Measurements from ENCODE around the gene STAT4. TPM values are rescaled to one million over a fixed set of nuclear protein-coding genes. Genes with fewer than 3 reads are reported as not detected.

STAT4 gene
- total and polyA plus RNA-seq, 5 donors from 2014 or later, result 22.7 to 60.0 (median 28.8) TPM

GRCh38 chr2:191122638-191123294, 28.0 kb downstream of the STAT4 start:
- H3K27me3 ChIP-seq (ENCODE audit: control insufficient read depth, insufficient read depth, low read length), result no peaks in the 10 kb centered on the region
- Mint-ChIP-seq H3K4me3 (no peak overlapping the region), H3K27me3 (no peaks in the 10 kb centered on the region), H3K36me3 (peaks cover 34% of the 10 kb centered on the region), H3K27ac (no peak overlapping the region), H3K9me3 (peaks cover 0 to 2% (median 0%) of the 10 kb centered on the region in 7 donors), H3K4me1 (peaks cover 16 to 44% (median 38%) of the 10 kb centered on the region in 4 donors)
- no peak for ATAC-seq (ENCODE audit: low read depth in 2 of 2)
- peaks cover 3% of the 10 kb centered on the region for H3K36me3 ChIP-seq (ENCODE audit: control insufficient read depth, insufficient read depth, low read length)
- H3K4me3 ChIP-seq (ENCODE audit: low read depth, low read length), result no peak overlapping the region
- H3K9me3 ChIP-seq (ENCODE audit: control insufficient read depth in 2 of 2, low read length in 2 of 2), result no peaks in the 10 kb centered on the region
- H3K4me1 ChIP-seq (ENCODE audit: control insufficient read depth, insufficient read depth, low read length, poor library complexity, severe bottlenecking), result peaks cover 17% of the 10 kb centered on the region
- DNase-seq, result peak in 1 of 3 donors; percentile 34
- H3K27ac ChIP-seq (ENCODE audit: insufficient read depth, low read length, poor library complexity, severe bottlenecking), result no peak overlapping the region

GRCh38 chr2:191117341-191117740, 33.5 kb downstream of the STAT4 start:
- DNase-seq (no peak), ATAC-seq (ENCODE audit: low read depth in 2 of 2) (no peak)
- no peaks in the 10 kb centered on the region for H3K27me3 Mint-ChIP-seq
- peak overlapping the region in 1 of 3 donors; percentile 11 for H3K27ac Mint-ChIP-seq
- no peaks in the 10 kb centered on the region for H3K27me3 ChIP-seq (ENCODE audit: control insufficient read depth, insufficient read depth, low read length)
- H3K27ac ChIP-seq (ENCODE audit: insufficient read depth, low read length, poor library complexity, severe bottlenecking), result no peak overlapping the region
- no peaks in the 10 kb centered on the region for H3K9me3 ChIP-seq (ENCODE audit: control insufficient read depth in 2 of 2, low read length in 2 of 2)
- peaks cover 8% of the 10 kb centered on the region for H3K36me3 ChIP-seq (ENCODE audit: control insufficient read depth, insufficient read depth, low read length)
- H3K4me3 ChIP-seq (ENCODE audit: low read depth, low read length), result no peak overlapping the region
- H3K4me3 Mint-ChIP-seq, result no peak overlapping the region
- H3K9me3 Mint-ChIP-seq, result no peaks in the 10 kb centered on the region
- peaks cover 35 to 45% (median 39%) of the 10 kb centered on the region in 4 donors for H3K4me1 Mint-ChIP-seq
- H3K36me3 Mint-ChIP-seq, result peaks cover 20% of the 10 kb centered on the region
- H3K4me1 ChIP-seq (ENCODE audit: control insufficient read depth, insufficient read depth, low read length, poor library complexity, severe bottlenecking), result peaks cover 35% of the 10 kb centered on the region

- ATAC-seq (ENCODE audit: low read depth in 2 of 2), result peak; percentile 48 to 58
- Mint-ChIP-seq H3K27me3 (no peaks in the 10 kb centered on the region), H3K4me1 (peaks cover 35 to 46% (median 38%) of the 10 kb centered on the region in 4 donors), H3K4me3 (peak overlapping the region; percentile 46 to 82 (median 67)), H3K9me3 (no peaks in the 10 kb centered on the region), H3K36me3 (peaks cover 20% of the 10 kb centered on the region), H3K27ac (peak overlapping the region; percentile 66 to 96 (median 87))
- Histone ChIP-seq H3K9me3 (ENCODE audit: control insufficient read depth in 2 of 2, low read length in 2 of 2) (no peaks in the 10 kb centered on the region), H3K4me3 (ENCODE audit: low read depth, low read length) (peak overlapping the region; percentile 61), H3K36me3 (ENCODE audit: control insufficient read depth, insufficient read depth, low read length) (peaks cover 8% of the 10 kb centered on the region), H3K4me1 (ENCODE audit: control insufficient read depth, insufficient read depth, low read length, poor library complexity, severe bottlenecking) (peaks cover 33% of the 10 kb centered on the region), H3K27me3 (ENCODE audit: control insufficient read depth, insufficient read depth, low read length) (no peaks in the 10 kb centered on the region), H3K27ac (ENCODE audit: insufficient read depth, low read length, poor library complexity, severe bottlenecking) (peak overlapping the region; percentile 69)
- DNase-seq, result peak in 2 of 3 donors; percentile 15 to 55
Measured at GRCh38 chr2:191115804-191116203, 35.0 kb downstream of the STAT4 start.

- H3K27ac Mint-ChIP-seq, result peak overlapping the region; percentile 66 to 96 (median 87)
- H3K27ac ChIP-seq (ENCODE audit: insufficient read depth, low read length, poor library complexity, severe bottlenecking), result peak overlapping the region; percentile 69
- H3K36me3 Mint-ChIP-seq, result peaks cover 20% of the 10 kb centered on the region
- H3K9me3 ChIP-seq (ENCODE audit: control insufficient read depth in 2 of 2, low read length in 2 of 2), result no peaks in the 10 kb centered on the region
- H3K4me1 Mint-ChIP-seq, result peaks cover 35 to 46% (median 38%) of the 10 kb centered on the region in 4 donors
- peaks cover 33% of the 10 kb centered on the region for H3K4me1 ChIP-seq (ENCODE audit: control insufficient read depth, insufficient read depth, low read length, poor library complexity, severe bottlenecking)
- ATAC-seq (ENCODE audit: low read depth in 2 of 2) (peak; percentile 75 to 78), DNase-seq (peak; percentile 35 to 82 (median 48))
- peak overlapping the region; percentile 46 to 82 (median 67) for H3K4me3 Mint-ChIP-seq
- H3K4me3 ChIP-seq (ENCODE audit: low read depth, low read length), result peak overlapping the region; percentile 61
- H3K36me3 ChIP-seq (ENCODE audit: control insufficient read depth, insufficient read depth, low read length), result peaks cover 8% of the 10 kb centered on the region
- no peaks in the 10 kb centered on the region for H3K9me3 Mint-ChIP-seq
- no peaks in the 10 kb centered on the region for H3K27me3 Mint-ChIP-seq
- no peaks in the 10 kb centered on the region for H3K27me3 ChIP-seq (ENCODE audit: control insufficient read depth, insufficient read depth, low read length)
Measured at GRCh38 chr2:191115391-191115790, 35.4 kb downstream of the STAT4 start.

- Mint-ChIP-seq H3K4me3 (peak overlapping the region; percentile 38 to 80 (median 67)), H3K27me3 (no peaks in the 10 kb centered on the region), H3K9me3 (no peaks in the 10 kb centered on the region), H3K36me3 (peaks cover 14% of the 10 kb centered on the region), H3K4me1 (peaks cover 28 to 50% (median 47%) of the 10 kb centered on the region in 4 donors), H3K27ac (peak overlapping the region; percentile 62 to 97 (median 96))
- peak overlapping the region; percentile 69 for H3K27ac ChIP-seq (ENCODE audit: insufficient read depth, low read length, poor library complexity, severe bottlenecking)
- peak; percentile 42 to 44 for ATAC-seq (ENCODE audit: low read depth in 2 of 2)
- peak overlapping the region; percentile 61 for H3K4me3 ChIP-seq (ENCODE audit: low read depth, low read length)
- DNase-seq, result peak; percentile 3 to 79 (median 60)
- H3K36me3 ChIP-seq (ENCODE audit: control insufficient read depth, insufficient read depth, low read length), result peaks cover 8% of the 10 kb centered on the region
- H3K27me3 ChIP-seq (ENCODE audit: control insufficient read depth, insufficient read depth, low read length), result no peaks in the 10 kb centered on the region
- H3K9me3 ChIP-seq (ENCODE audit: control insufficient read depth in 2 of 2, low read length in 2 of 2), result no peaks in the 10 kb centered on the region
- peaks cover 33% of the 10 kb centered on the region for H3K4me1 ChIP-seq (ENCODE audit: control insufficient read depth, insufficient read depth, low read length, poor library complexity, severe bottlenecking)
Measured at GRCh38 chr2:191114403-191114886, 36.3 kb downstream of the STAT4 start.

GRCh38 chr2:191113761-191114160, 37.0 kb downstream of the STAT4 start:
- ATAC-seq (ENCODE audit: low read depth in 2 of 2) (no peak), DNase-seq (peak in 1 of 3 donors; percentile 45)
- Mint-ChIP-seq H3K9me3 (no peaks in the 10 kb centered on the region), H3K27ac (peak overlapping the region in 2 of 3 donors; percentile 78 to 96), H3K4me1 (peaks cover 30 to 53% (median 50%) of the 10 kb centered on the region in 4 donors), H3K36me3 (peaks cover 7% of the 10 kb centered on the region), H3K4me3 (peak overlapping the region in 3 of 4 donors; percentile 17 to 47 (median 39)), H3K27me3 (no peaks in the 10 kb centered on the region)
- Histone ChIP-seq H3K4me1 (ENCODE audit: control insufficient read depth, insufficient read depth, low read length, poor library complexity, severe bottlenecking) (peaks cover 33% of the 10 kb centered on the region), H3K27me3 (ENCODE audit: control insufficient read depth, insufficient read depth, low read length) (no peaks in the 10 kb centered on the region), H3K36me3 (ENCODE audit: control insufficient read depth, insufficient read depth, low read length) (peaks cover 7% of the 10 kb centered on the region), H3K27ac (ENCODE audit: insufficient read depth, low read length, poor library complexity, severe bottlenecking) (peak overlapping the region; percentile 69), H3K4me3 (ENCODE audit: low read depth, low read length) (peak overlapping the region; percentile 61), H3K9me3 (ENCODE audit: control insufficient read depth in 2 of 2, low read length in 2 of 2) (no peaks in the 10 kb centered on the region)

GRCh38 chr2:191112448-191112901, 38.3 kb downstream of the STAT4 start:
- Mint-ChIP-seq H3K4me1 (peaks cover 30 to 58% (median 49%) of the 10 kb centered on the region in 4 donors), H3K36me3 (peaks cover 4% of the 10 kb centered on the region), H3K27me3 (no peaks in the 10 kb centered on the region), H3K9me3 (no peaks in the 10 kb centered on the region), H3K27ac (peak overlapping the region in 1 of 3 donors; percentile 96), H3K4me3 (no peak overlapping the region)
- Histone ChIP-seq H3K36me3 (ENCODE audit: control insufficient read depth, insufficient read depth, low read length) (peaks cover 5% of the 10 kb centered on the region), H3K4me1 (ENCODE audit: control insufficient read depth, insufficient read depth, low read length, poor library complexity, severe bottlenecking) (peaks cover 33% of the 10 kb centered on the region), H3K27me3 (ENCODE audit: control insufficient read depth, insufficient read depth, low read length) (no peaks in the 10 kb centered on the region), H3K4me3 (ENCODE audit: low read depth, low read length) (no peak overlapping the region), H3K9me3 (ENCODE audit: control insufficient read depth in 2 of 2, low read length in 2 of 2) (no peaks in the 10 kb centered on the region), H3K27ac (ENCODE audit: insufficient read depth, low read length, poor library complexity, severe bottlenecking) (no peak overlapping the region)
- ATAC-seq (ENCODE audit: low read depth in 2 of 2) (no peak), DNase-seq (no peak)

All from CD4-positive, CD25-positive, alpha-beta regulatory T cell (primary cell).